Thyroid gland (tissue), 4 donors: ENCODE measurements around the gene LPAR1. TPM values are rescaled to one million over a fixed set of nuclear protein-coding genes. Genes with fewer than 3 reads are reported as not detected.
A peak's percentile ranks its signal among the peaks of the same experiment; 100 is the strongest.

Experiments used
- DNase-seq, 2 donors: peaks; one replicate each; pipeline ENCODE4 v3.0.0-alpha.2; 2019
- H3K27ac ChIP-seq, 3 donors: fragments of 200-600 bp; sonication (generic); 1 replicate in 2 of 3; 2 replicates in 1 of 3; pipeline ENCODE4 v1.5.1; 2016 to 2019; ENCODE audit warnings: mild to moderate bottlenecking in 1 of 3, moderate library complexity in 1 of 3
- H3K27me3 ChIP-seq: fragments of 200-600 bp; sonication (generic); one replicate; pipeline ENCODE4 v1.5.1; 2019
- H3K36me3 ChIP-seq, 2 donors: fragments of 200-600 bp; sonication (generic); one replicate each; pipeline ENCODE4 v1.5.1; 2016 to 2019
- H3K4me1 ChIP-seq, 2 donors: fragments of 200-600 bp; sonication (generic); one replicate each; pipeline ENCODE4 v1.5.1; 2017 to 2019
- H3K4me3 ChIP-seq, 3 donors: fragments of 200-600 bp; sonication (generic); replicated peaks in 1 of 3; 1 replicate in 2 of 3; 2 replicates in 1 of 3; pipeline ENCODE4 v1.5.1; 2016; ENCODE audit warnings: mild to moderate bottlenecking in 1 of 3
- H3K9me3 ChIP-seq: fragments of 200-600 bp; sonication (generic); one replicate; pipeline ENCODE4 v1.5.1; 2017
- CTCF ChIP-seq, 6 experiments: fragments of 200-600 bp in 3 of 6; fragments of 450-650 bp in 3 of 6; sonication (generic) in 3 of 6; IDR thresholded peaks; one replicate each; pipeline ENCODE4 v1.5.1; 2016 to 2019; ENCODE audit warnings: antibody characterized with exemption in 6 of 6, mild to moderate bottlenecking in 2 of 6, inconsistent platforms in 1 of 6, moderate library complexity in 1 of 6
- POLR2A ChIP-seq, 2 donors: fragments of 450-650 bp; IDR thresholded peaks; one replicate each; pipeline ENCODE4 v1.6.1; 2017; ENCODE audit warnings: antibody characterized with exemption in 2 of 2, mild to moderate bottlenecking in 2 of 2, moderate library complexity in 1 of 2
- WGBS, 2 donors: methylation state at CpG; one replicate each; pipeline ENCODE4 v1.1.5; 2017; 5-methylcytosine and 5-hydroxymethylcytosine counted together
- intact Hi-C: fragments of 100-400 bp; cut with DNase I; formaldehyde crosslinking; loops from one replicate; pipeline ENCODE4 v1.15.1; 2023
- total RNA-seq, 4 donors: library from RNA; depleted of rRNA; stranded (reverse); fragments of >200 nt; gene quantifications; one replicate each; pipeline ENCODE4 v1.2.3, GENCODE V29; 2016

The LPAR1 gene
- total RNA-seq, 4 donors from 2014 or later, result 40.8 to 98.5 (median 56.4) TPM

GRCh38 chr9:110971234-110971633 is 67.0 kb downstream of the LPAR1 start:
- no peak for DNase-seq
- no peaks in the 10 kb centered on the region for H3K27me3 ChIP-seq
- H3K4me1 ChIP-seq, result peaks cover 5 to 24% of the 10 kb centered on the region in 2 donors
- no peaks in the 10 kb centered on the region for H3K36me3 ChIP-seq
- no peak for TF ChIP-seq POLR2A (IDR thresholded peaks at IDR 0.05)
- TF ChIP-seq CTCF (IDR thresholded peaks at IDR 0.05), result no peak
- intact Hi-C loops, result no loop called here
- H3K27ac ChIP-seq, result no peak overlapping the region
- H3K9me3 ChIP-seq, result no peaks in the 10 kb centered on the region
- no peak overlapping the region for H3K4me3 ChIP-seq
- WGBS, 2 donors, result 88 to 92% methylated on average over 2 of the region's 2 CpGs

- Histone ChIP-seq H3K27me3 (no peaks in the 10 kb centered on the region), H3K4me1 (peaks cover 5 to 19% of the 10 kb centered on the region in 2 donors), H3K36me3 (no peaks in the 10 kb centered on the region), H3K4me3 (no peak overlapping the region), H3K27ac (no peak overlapping the region), H3K9me3 (no peaks in the 10 kb centered on the region)
- DNase-seq, result no peak
- 93 to 94% methylated on average over 4 of the region's 4 CpGs for WGBS, 2 donors
- no peak for TF ChIP-seq CTCF (IDR thresholded peaks at IDR 0.05)
- no peak for TF ChIP-seq POLR2A (IDR thresholded peaks at IDR 0.05)
- intact Hi-C loops, result no loop called here
Observed at GRCh38 chr9:110969971-110970386, 68.3 kb downstream of the LPAR1 start.

GRCh38 chr9:110968096-110968495 is 70.2 kb downstream of the LPAR1 start:
- intact Hi-C loops, result no loop called here
- 59 to 61% methylated on average over 4 of the region's 4 CpGs for WGBS, 2 donors
- DNase-seq, result peak; percentile 18 to 38
- Histone ChIP-seq H3K4me1 (peaks cover 5 to 19% of the 10 kb centered on the region in 2 donors), H3K4me3 (no peak overlapping the region), H3K36me3 (no peaks in the 10 kb centered on the region), H3K9me3 (no peaks in the 10 kb centered on the region), H3K27ac (peak overlapping the region in 2 of 3 donors; percentile 58 to 67), H3K27me3 (no peaks in the 10 kb centered on the region)
- TF ChIP-seq POLR2A (IDR thresholded peaks at IDR 0.05), result no peak
- no peak for TF ChIP-seq CTCF (IDR thresholded peaks at IDR 0.05)

- 43 to 58% methylated on average over 2 of the region's 2 CpGs for WGBS, 2 donors
- Histone ChIP-seq H3K27me3 (no peaks in the 10 kb centered on the region), H3K27ac (peak overlapping the region; percentile 20 to 67 (median 58)), H3K4me1 (peaks cover 5 to 19% of the 10 kb centered on the region in 2 donors), H3K9me3 (no peaks in the 10 kb centered on the region), H3K36me3 (no peaks in the 10 kb centered on the region), H3K4me3 (no peak overlapping the region)
- DNase-seq, result no peak
- no peak for TF ChIP-seq POLR2A (IDR thresholded peaks at IDR 0.05)
- intact Hi-C loops, result no loop called here
Observed at GRCh38 chr9:110967196-110967595, 71.1 kb downstream of the LPAR1 start.

GRCh38 chr9:110960288-110960687 is 78.0 kb downstream of the LPAR1 start:
- DNase-seq, result no peak
- Histone ChIP-seq H3K36me3 (no peaks in the 10 kb centered on the region), H3K4me3 (no peak overlapping the region), H3K4me1 (no peaks in the 10 kb centered on the region), H3K9me3 (no peaks in the 10 kb centered on the region), H3K27me3 (no peaks in the 10 kb centered on the region), H3K27ac (no peak overlapping the region)
- intact Hi-C loops, result no loop called here
- TF ChIP-seq CTCF (IDR thresholded peaks at IDR 0.05) (no peak), POLR2A (IDR thresholded peaks at IDR 0.05) (no peak)
- 75 to 89% methylated on average over 2 of the region's 2 CpGs for WGBS, 2 donors

- H3K27me3 ChIP-seq, result no peaks in the 10 kb centered on the region
- TF ChIP-seq POLR2A (IDR thresholded peaks at IDR 0.05) (no peak), CTCF (IDR thresholded peaks at IDR 0.05) (no peak)
- 74 to 86% methylated on average over 1 of the region's 1 CpG for WGBS, 2 donors
- no peak for DNase-seq
- H3K9me3 ChIP-seq, result no peaks in the 10 kb centered on the region
- no peaks in the 10 kb centered on the region for H3K4me1 ChIP-seq
- H3K4me3 ChIP-seq, result no peak overlapping the region
- intact Hi-C loops, result no loop called here
- no peaks in the 10 kb centered on the region for H3K36me3 ChIP-seq
- no peak overlapping the region for H3K27ac ChIP-seq
Observed at GRCh38 chr9:110958847-110959246, 79.4 kb downstream of the LPAR1 start.
